Heart left ventricle (tissue), 16 donors: ENCODE measurements around the gene SLC6A4. TPM values are rescaled to one million over a fixed set of nuclear protein-coding genes. Genes with fewer than 3 reads are reported as not detected.
A peak's percentile ranks its signal among the peaks of the same experiment; 100 is the strongest.

Experiments
- ATAC-seq, 4 donors: fragments of 200-7000 bp; cut with Tn5 transposase; one replicate each; pipeline ENCODE4 v1.9.1; 2020 to 2022; ENCODE audit warnings: moderate library complexity in 4 of 4, mild to moderate bottlenecking in 3 of 4, moderate number of reproducible peaks in 1 of 4
- DNase-seq, 5 donors: peaks; one replicate each; pipeline ENCODE4 v3.0.0-alpha.2; 2020
- H3K27ac ChIP-seq, 12 donors: fragments of 200-600 bp; sonication (generic) in 4 of 12; one replicate each; pipeline versions ENCODE4 v1.5.0 to v1.8.0; 2016 to 2022; ENCODE audit warnings: mild to moderate bottlenecking in 2 of 12
- H3K27me3 ChIP-seq, 9 donors: fragments of 200-600 bp; sonication (generic) in 2 of 9; one replicate each; pipeline versions ENCODE4 v1.5.1 to v1.8.0; 2016 to 2022; ENCODE audit warnings: mild to moderate bottlenecking in 3 of 9
- H3K36me3 ChIP-seq, 9 donors: fragments of 200-600 bp; sonication (generic) in 2 of 9; one replicate each; pipeline versions ENCODE4 v1.5.0 to v1.8.0; 2018 to 2022; ENCODE audit warnings: mild to moderate bottlenecking in 2 of 9
- H3K4me1 ChIP-seq, 12 donors: fragments of 200-600 bp; sonication (generic) in 4 of 12; one replicate each; pipeline versions ENCODE4 v1.5.0 to v1.8.0; 2016 to 2022; ENCODE audit warnings: mild to moderate bottlenecking in 3 of 12
- H3K4me3 ChIP-seq, 12 donors: fragments of 200-600 bp; sonication (generic) in 4 of 12; one replicate each; pipeline versions ENCODE4 v1.5.0 to v1.8.0; 2017 to 2022; ENCODE audit warnings: mild to moderate bottlenecking in 9 of 12, moderate library complexity in 4 of 12
- H3K9me3 ChIP-seq, 12 donors: fragments of 200-600 bp; sonication (generic) in 4 of 12; one replicate each; pipeline versions ENCODE4 v1.5.0 to v1.8.0; 2016 to 2022; ENCODE audit warnings: mild to moderate bottlenecking in 1 of 12
- POLR2A ChIP-seq, 2 donors: fragments of 450-650 bp; IDR thresholded peaks; one replicate each; pipeline ENCODE4 v1.6.1; 2017; ENCODE audit warnings: antibody characterized with exemption in 2 of 2, mild to moderate bottlenecking in 2 of 2, moderate library complexity in 2 of 2
- WGBS, 4 donors: extraction: QIAGEN DNeasy Blood & Tissue Kit in 2 of 4; methylation state at CpG; one replicate each; pipeline versions ENCODE4 v1.1.5 to v1.1.7; 2013 to 2018; 5-methylcytosine and 5-hydroxymethylcytosine counted together
- intact Hi-C, 10 donors: fragments of 100-400 bp; cut with DNase I; formaldehyde crosslinking; loops; one replicate each; pipeline versions ENCODE4 v1.11.1 to v1.14.2; 2022
- long read RNA-seq, 3 donors: library from polyadenylated mRNA; unstranded; transcript quantifications; one replicate each; pipeline ENCODE4 v2.0.0, GENCODE V29; 2020 to 2021
- polyA plus RNA-seq, 2 donors: library from polyadenylated mRNA; stranded (reverse); fragments of 200-250 nt; gene quantifications; one replicate each; pipeline ENCODE4 v1.2.3, GENCODE V29; 2013
- total RNA-seq, 9 donors: library from RNA; depleted of rRNA in 2 of 9; stranded (reverse); fragments of >200 nt in 2 of 9; fragmentation: NEBNext Ultra II Directional in 3 of 9; extraction: Animal tissue kit (Norgen Biotek cat#: 25700) in 3 of 9; gene quantifications; one replicate each; pipeline versions ENCODE4 v1.1.0 to v1.2.4, GENCODE V29; 2016 to 2023
- TF ChIP-seq, protein P1 (sequence below), 12 donors: fragments of 200-600 bp; sonication (generic) in 4 of 12; IDR thresholded peaks; one replicate each; pipeline versions ENCODE4 v1.5.0 to v1.8.0; 2018 to 2022; ENCODE audit warnings: antibody characterized with exemption in 12 of 12, mild to moderate bottlenecking in 5 of 12
- donor health status: ischemic (EF 13 %, LVEDD 7.1; RV severe dilation, severe dysfunction).
- donor health status: healthy with polysubstance abuse.
- donor health status: DM: no; HTN: yes; CAD: no.
- donor health status: DM: no; HTN: no; CAD: no.
- donor health status: ischemic (EF 25% LVEDD 6.9; RV normal size, moderate dysfunction).
- donor health status: ischemic (EF 25% LVEDD 5.7; RV mildly dilated, moderate dysfunction).
- donor health status: healthy.
- donor health status: DM: yes; HTN: yes; CAD: no.
- donor health status: ischemic (EF 35%, LVEDD 5.7; RV mildly dilated, moderate dysfunction).
- donor health status: nonischemic (EF 11% LVEDD 7.7; RV severe dilation, severe dysfunction).
- donor health status: DM: yes; HTN: yes; CAD: no.
- donor health status: PGD.
- donor health status: ischemic (EF 29% LVEDD 5.4; RV normal size, mild dysfunction).
- donor health status: nonischemic (EF 23%, LVEDD 6.1; RV moderate dilation, normal function).

Gene SLC6A4
- total RNA-seq (1 to 10 TPM in 1 of 9 donors, under 1 TPM in 4, not detected in 4; 0.10 to 1.8 (median 0.17) TPM), polyA plus RNA-seq (under 1 TPM; 0.04 to 0.73 TPM)
- long read RNA-seq, donor 1, result 0 reads
- long read RNA-seq, donor 2, result 0 reads
- long read RNA-seq, donor 3, result 0 reads

DNA sequence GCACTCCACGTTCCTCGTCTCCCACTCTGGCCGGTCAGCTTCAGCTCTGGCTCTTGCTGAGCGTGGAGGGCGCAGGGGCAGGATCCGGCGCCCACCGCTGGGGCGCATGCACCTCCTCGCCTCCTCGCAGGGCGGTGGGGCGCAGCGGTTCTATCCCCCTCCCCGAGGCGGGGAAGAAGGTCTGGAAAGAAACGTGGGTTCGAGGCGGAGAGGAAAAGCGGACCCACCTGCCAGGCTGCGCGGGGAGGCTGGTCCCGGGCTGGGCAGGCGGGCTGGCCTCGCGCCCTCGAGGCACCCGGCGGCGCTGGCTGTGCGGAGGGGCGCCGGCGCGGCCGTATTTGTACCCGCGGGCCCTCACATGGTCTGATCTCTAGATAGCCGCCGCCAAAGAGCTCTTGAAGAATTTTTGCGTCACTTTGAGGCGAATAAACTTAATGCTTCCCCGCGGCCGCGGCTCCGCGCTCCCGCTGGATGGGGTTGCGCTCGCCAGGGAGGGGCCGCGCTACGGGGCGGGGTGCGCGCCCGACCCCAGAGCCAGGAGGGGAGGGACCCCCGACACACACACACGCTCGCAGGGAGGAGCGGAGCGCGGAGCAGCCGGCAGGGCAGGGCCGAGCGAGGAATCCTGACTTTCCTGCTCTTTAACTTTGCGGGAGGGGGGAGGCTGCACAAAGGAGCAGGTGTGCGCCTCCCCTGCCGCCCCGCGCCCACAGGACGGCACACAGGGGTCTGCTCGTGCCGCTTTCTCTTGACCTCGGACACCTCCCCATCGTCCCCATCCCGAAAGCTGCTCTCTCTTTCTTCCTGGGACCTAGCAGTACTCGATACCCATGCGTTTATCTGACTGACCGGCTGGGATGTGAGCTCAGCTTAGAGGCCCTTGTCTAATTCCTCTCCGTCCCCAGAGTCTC is at the start of gene SLC6A4:
TSS of gene SLC6A4 (minus strand) at position 312 of the 911 bp plus-strand sequence. CDS start 13,739 bp downstream, outside the sequence.
- Histone ChIP-seq H3K4me3 (peak within 1 kb of the TSS; percentile 7 to 59 (median 47)), H3K27me3 (peaks cover 0 to 51% (median 22%) of the 10 kb centered on the region in 9 donors), H3K9me3 (no peaks in the 10 kb centered on the region), H3K4me1 (peaks cover 0 to 29% (median 15%) of the 10 kb centered on the region in 12 donors), H3K27ac (no peak within 1 kb of the TSS), H3K36me3 (no peaks in the 10 kb centered on the region)
- WGBS, 4 donors, result 2 to 7% (median 3%) methylated on average over 23 to 82 of the region's 82 CpGs
- TF ChIP-seq, protein P1, sequence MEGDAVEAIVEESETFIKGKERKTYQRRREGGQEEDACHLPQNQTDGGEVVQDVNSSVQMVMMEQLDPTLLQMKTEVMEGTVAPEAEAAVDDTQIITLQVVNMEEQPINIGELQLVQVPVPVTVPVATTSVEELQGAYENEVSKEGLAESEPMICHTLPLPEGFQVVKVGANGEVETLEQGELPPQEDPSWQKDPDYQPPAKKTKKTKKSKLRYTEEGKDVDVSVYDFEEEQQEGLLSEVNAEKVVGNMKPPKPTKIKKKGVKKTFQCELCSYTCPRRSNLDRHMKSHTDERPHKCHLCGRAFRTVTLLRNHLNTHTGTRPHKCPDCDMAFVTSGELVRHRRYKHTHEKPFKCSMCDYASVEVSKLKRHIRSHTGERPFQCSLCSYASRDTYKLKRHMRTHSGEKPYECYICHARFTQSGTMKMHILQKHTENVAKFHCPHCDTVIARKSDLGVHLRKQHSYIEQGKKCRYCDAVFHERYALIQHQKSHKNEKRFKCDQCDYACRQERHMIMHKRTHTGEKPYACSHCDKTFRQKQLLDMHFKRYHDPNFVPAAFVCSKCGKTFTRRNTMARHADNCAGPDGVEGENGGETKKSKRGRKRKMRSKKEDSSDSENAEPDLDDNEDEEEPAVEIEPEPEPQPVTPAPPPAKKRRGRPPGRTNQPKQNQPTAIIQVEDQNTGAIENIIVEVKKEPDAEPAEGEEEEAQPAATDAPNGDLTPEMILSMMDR (IDR thresholded peaks at IDR 0.05), result no peak
- no peak for TF ChIP-seq POLR2A (IDR thresholded peaks at IDR 0.05)
- ATAC-seq, result peak in 2 of 4 donors; percentile 13 to 34
- intact Hi-C loops, result no loop called here
- DNase-seq, result no peak

GRCh38 chr17:30279156-30279555 is 43.7 kb upstream of the SLC6A4 start:
- H3K9me3 ChIP-seq, result no peaks in the 10 kb centered on the region
- no peaks in the 10 kb centered on the region for H3K27me3 ChIP-seq
- peaks cover 0 to 7% (median 0%) of the 10 kb centered on the region in 12 donors for H3K4me1 ChIP-seq
- H3K36me3 ChIP-seq, result peaks cover 0 to 94% (median 62%) of the 10 kb centered on the region in 9 donors
- ATAC-seq (no peak), DNase-seq (no peak)
- no peak overlapping the region for H3K27ac ChIP-seq
- intact Hi-C loops, result loop anchor here in 9 of 10 donors (2.0 to 5.0 kb wide), 5 partner anchors 152 to 177 kb away; no protein-coding TSS in a partner anchor
- no peak overlapping the region for H3K4me3 ChIP-seq
- TF ChIP-seq, protein P1 (IDR thresholded peaks at IDR 0.05), result no peak
- TF ChIP-seq POLR2A (IDR thresholded peaks at IDR 0.05), result no peak

- Histone ChIP-seq H3K9me3 (no peaks in the 10 kb centered on the region), H3K4me1 (peaks cover 0 to 7% (median 0%) of the 10 kb centered on the region in 12 donors), H3K4me3 (no peak overlapping the region), H3K36me3 (peaks cover 0 to 94% (median 63%) of the 10 kb centered on the region in 9 donors), H3K27me3 (no peaks in the 10 kb centered on the region), H3K27ac (no peak overlapping the region)
- TF ChIP-seq POLR2A (IDR thresholded peaks at IDR 0.05), result no peak
- TF ChIP-seq, protein P1 (IDR thresholded peaks at IDR 0.05), result peak in 11 of 12 donors; percentile 19 to 65 (median 57)
- ATAC-seq (peak in 3 of 4 donors; percentile 64 to 81 (median 71)), DNase-seq (peak in 1 of 5 donors; percentile 16)
- intact Hi-C loops, result loop anchor here in 9 of 10 donors (1.0 to 5.0 kb wide), 6 partner anchors 151 to 176 kb away; no protein-coding TSS in a partner anchor
Observed at GRCh38 chr17:30278032-30278431, 42.5 kb upstream of the SLC6A4 start.

- Histone ChIP-seq H3K27ac (no peak overlapping the region), H3K4me1 (peaks cover 0 to 7% (median 0%) of the 10 kb centered on the region in 12 donors), H3K9me3 (no peaks in the 10 kb centered on the region), H3K36me3 (peaks cover 0 to 94% (median 65%) of the 10 kb centered on the region in 9 donors), H3K27me3 (no peaks in the 10 kb centered on the region), H3K4me3 (no peak overlapping the region)
- intact Hi-C loops, result loop anchor here in 9 of 10 donors (5.0 kb wide), 4 partner anchors 149 to 174 kb away; no protein-coding TSS in a partner anchor
- DNase-seq (no peak), ATAC-seq (no peak)
- TF ChIP-seq, protein P1 (IDR thresholded peaks at IDR 0.05), result no peak
- TF ChIP-seq POLR2A (IDR thresholded peaks at IDR 0.05), result no peak
- WGBS, 4 donors, result 90 to 95% (median 91%) methylated on average over 2 of the region's 2 CpGs
Observed at GRCh38 chr17:30275911-30276310, 40.4 kb upstream of the SLC6A4 start.
